NCI-H187 treated with DMSO at 0.1 percent for 48 hours (cell line): ENCODE data around the gene SELENOW.
A peak's percentile ranks its signal among the peaks of the same experiment; 100 is the strongest.
"Not testable (repeated sequence)": the region's sequence is repeated elsewhere in the genome, so short reads cannot be mapped to it uniquely, and the experiment has no call there.

Experiments
- DNase-seq: peaks from one replicate; lab custom pipeline; 2025; lab: John Stamatoyannopoulos, UW

Gene SELENOW

GRCh38 chr19:47786566-47786965 is 8.1 kb downstream of the SELENOW start:
- no peak for DNase-seq

GRCh38 chr19:47787307-47787706 is 8.8 kb downstream of the SELENOW start:
- not testable (repeated sequence) for DNase-seq

- DNase-seq: not testable (repeated sequence)
Observed at GRCh38 chr19:47789811-47790210, 11.3 kb downstream of the SELENOW start.

- no peak for DNase-seq
Observed at GRCh38 chr19:47790398-47790814, 11.9 kb downstream of the SELENOW start.

- no peak for DNase-seq
Observed at GRCh38 chr19:47792616-47793015, 14.1 kb downstream of the SELENOW start.

- no peak for DNase-seq
Observed at GRCh38 chr19:47794526-47794925, 16.0 kb downstream of the SELENOW start.

GRCh38 chr19:47796785-47797184 is 18.3 kb downstream of the SELENOW start:
- DNase-seq: no peak

GRCh38 chr19:47797996-47798903 is 19.7 kb downstream of the SELENOW start:
- no peak for DNase-seq

- no peak for DNase-seq
Observed at GRCh38 chr19:47798904-47799266, 20.4 kb downstream of the SELENOW start.

- DNase-seq: no peak
Observed at GRCh38 chr19:47801270-47801669, 22.8 kb downstream of the SELENOW start.

- no peak for DNase-seq
Observed at GRCh38 chr19:47802521-47803043, 24.1 kb downstream of the SELENOW start.

- DNase-seq: not testable (repeated sequence)
Observed at GRCh38 chr19:47803148-47803547, 24.6 kb downstream of the SELENOW start.

GRCh38 chr19:47803671-47804070 is 25.2 kb downstream of the SELENOW start:
- DNase-seq: not testable (repeated sequence)

GRCh38 chr19:47804451-47804850 is 25.9 kb downstream of the SELENOW start, which contains the start of gene TPRX1:
Gene TPRX1 (minus strand): TSS chr19:47804551. CDS start chr19:47804539, 12 bp downstream.
- DNase-seq: not testable (repeated sequence)

GRCh38 chr19:47805313-47805712 is 26.8 kb downstream of the SELENOW start:
- no peak for DNase-seq

GRCh38 chr19:47806435-47806834 is 27.9 kb downstream of the SELENOW start:
- no peak for DNase-seq

- peak; percentile 28 for DNase-seq
Observed at GRCh38 chr19:47813304-47813994, 34.9 kb downstream of the SELENOW start.

GRCh38 chr19:47813995-47814328 is 35.5 kb downstream of the SELENOW start:
- no peak for DNase-seq

GRCh38 chr19:47816270-47816669 is 37.8 kb downstream of the SELENOW start:
- DNase-seq: not testable (repeated sequence)

- DNase-seq: not testable (repeated sequence)
Observed at GRCh38 chr19:47818221-47818620, 39.7 kb downstream of the SELENOW start.

- DNase-seq: no peak
Observed at GRCh38 chr19:47819858-47820257, 41.4 kb downstream of the SELENOW start.

- no peak for DNase-seq
Observed at GRCh38 chr19:47820410-47820809, 41.9 kb downstream of the SELENOW start.

GRCh38 chr19:47821460-47822020 is 43.0 kb downstream of the SELENOW start, which contains the start of gene CRX:
Gene CRX (plus strand): TSS chr19:47821937. CDS start chr19:47834444, 12,507 bp downstream.
- DNase-seq: no peak
